GOT3 (cell line): ENCODE measurements around the gene RBM20.

Experiments
- DNase-seq: peaks from one replicate; lab custom pipeline; 2025; ENCODE audit warnings: mixed read lengths; lab: John Stamatoyannopoulos, UW

Gene RBM20

GRCh38 chr10:110812583-110812982 lies 168.4 kb downstream of the RBM20 start:
- DNase-seq, result no peak

- DNase-seq, result no peak
These were observed 169.8 kb downstream of the RBM20 start for GRCh38 chr10:110813743-110814472.

GRCh38 chr10:110815354-110816004 lies 171.3 kb downstream of the RBM20 start:
- DNase-seq, result no peak

- DNase-seq, result no peak
These were observed 173.5 kb downstream of the RBM20 start for GRCh38 chr10:110817614-110818013.

GRCh38 chr10:110818311-110819256 lies 174.4 kb downstream of the RBM20 start:
- no peak for DNase-seq

GRCh38 chr10:110820321-110820814 lies 176.2 kb downstream of the RBM20 start:
- no peak for DNase-seq

GRCh38 chr10:110821508-110821907 lies 177.4 kb downstream of the RBM20 start:
- DNase-seq, result no peak

- DNase-seq, result no peak
These were observed 178.0 kb downstream of the RBM20 start for GRCh38 chr10:110822035-110822711.

- DNase-seq, result no peak
These were observed 178.7 kb downstream of the RBM20 start for GRCh38 chr10:110822712-110823311.

GRCh38 chr10:110824152-110824441 lies 180.0 kb downstream of the RBM20 start:
- DNase-seq, result no peak

GRCh38 chr10:110824660-110825059 lies 180.5 kb downstream of the RBM20 start:
- DNase-seq, result no peak

- DNase-seq, result no peak
These were observed 181.4 kb downstream of the RBM20 start for GRCh38 chr10:110825508-110825907.

GRCh38 chr10:110827410-110827809 lies 183.3 kb downstream of the RBM20 start:
- DNase-seq, result no peak

GRCh38 chr10:110827875-110828274 lies 183.7 kb downstream of the RBM20 start:
- no peak for DNase-seq

- no peak for DNase-seq
These were observed 184.4 kb downstream of the RBM20 start for GRCh38 chr10:110828525-110828924.

- DNase-seq, result no peak
These were observed 185.7 kb downstream of the RBM20 start for GRCh38 chr10:110829721-110830410.

- DNase-seq, result no peak
These were observed 189.3 kb downstream of the RBM20 start for GRCh38 chr10:110833234-110833940.

GRCh38 chr10:110833941-110834628 lies 189.9 kb downstream of the RBM20 start:
- no peak for DNase-seq

GRCh38 chr10:110834629-110835301 lies 190.6 kb downstream of the RBM20 start:
- no peak for DNase-seq
